Natural killer cell (primary cell): Measurements from ENCODE around the gene DOCK1. TPM values are rescaled to one million over a fixed set of nuclear protein-coding genes. Genes with fewer than 3 reads are reported as not detected.
"Not testable (repeated sequence)": the region's sequence is repeated elsewhere in the genome, so short reads cannot be mapped to it uniquely, and the experiment has no call there.

ENCODE experiments used
- ATAC-seq, 3 donors: fragments of 150-1000 bp in 2 of 3; fragments of 200-7000 bp in 1 of 3; cut with Tn5 transposase; 1 replicate in 1 of 3; 2 replicates in 2 of 3; pipeline ENCODE4 v1.10.0; 2021; ENCODE audit warnings: mild to moderate bottlenecking in 2 of 3, moderate library complexity in 2 of 3
- DNase-seq, 2 donors: peaks; one replicate each; pipeline versions ENCODE4 v3.0.0 to v3.0.0-alpha.2; 2013 to 2021; ENCODE audit warnings: mixed read lengths in 1 of 2
- H3K27ac ChIP-seq: one replicate; pipeline ENCODE4 v1.5.1; 2013; ENCODE audit warnings: mild to moderate bottlenecking, low read length
- H3K27me3 ChIP-seq: one replicate; pipeline ENCODE4 v1.6.1; 2013; ENCODE audit warnings: low read length; ENCODE audit not compliant: control insufficient read depth, insufficient read depth
- H3K36me3 ChIP-seq: one replicate; pipeline ENCODE4 v1.6.1; 2013; ENCODE audit warnings: low read length; ENCODE audit not compliant: control insufficient read depth, insufficient read depth
- H3K4me1 ChIP-seq: one replicate; pipeline ENCODE4 v1.6.1; 2013; ENCODE audit warnings: low read length; ENCODE audit not compliant: control insufficient read depth, insufficient read depth
- H3K4me3 ChIP-seq: one replicate; pipeline ENCODE4 v1.5.1; 2013; ENCODE audit warnings: low read length
- H3K9me3 ChIP-seq: one replicate; pipeline ENCODE4 v1.6.1; 2013; ENCODE audit warnings: low read length; ENCODE audit not compliant: control insufficient read depth, insufficient read depth
- H3K27ac Mint-ChIP-seq, 2 donors: one replicate each; pipeline ENCODE4 v1.8.0; 2022; ENCODE audit warnings: mild to moderate bottlenecking in 2 of 2, mixed read lengths in 2 of 2, moderate library complexity in 1 of 2
- H3K27me3 Mint-ChIP-seq, 2 donors: one replicate each; pipeline ENCODE4 v1.8.0; 2022; ENCODE audit warnings: low read depth in 2 of 2, mixed read lengths in 2 of 2
- H3K36me3 Mint-ChIP-seq: one replicate; pipeline ENCODE4 v1.8.0; 2022; ENCODE audit warnings: mixed read lengths
- H3K4me1 Mint-ChIP-seq, 2 donors: one replicate each; pipeline ENCODE4 v1.8.0; 2022; ENCODE audit warnings: mixed read lengths in 2 of 2
- H3K4me3 Mint-ChIP-seq: one replicate; pipeline ENCODE4 v1.8.0; 2022; ENCODE audit warnings: mild to moderate bottlenecking, moderate library complexity, mixed read lengths
- H3K9me3 Mint-ChIP-seq, 2 donors: one replicate each; pipeline ENCODE4 v1.8.0; 2022; ENCODE audit warnings: mixed read lengths in 2 of 2
- WGBS: methylation state at CpG from one replicate; pipeline ENCODE4 v1.1.7; 2013; ENCODE audit warnings: missing lambda C conversion rate; ENCODE audit not compliant: insufficient coverage; 5-methylcytosine and 5-hydroxymethylcytosine counted together
- intact Hi-C: fragments of 100-400 bp; cut with micrococcal nuclease; formaldehyde crosslinking; loops from one replicate; pipeline ENCODE4 v1.14.2; 2022
- total RNA-seq, 4 donors: library from RNA; stranded (reverse); fragments of 120-200 nt in 1 of 4; gene quantifications; one replicate each; pipeline versions ENCODE4 v1.2.3 to v1.2.4, GENCODE V29; 2013 to 2022
- TF ChIP-seq, protein P1 (sequence below): fragments of 200-600 bp; IDR thresholded peaks from one replicate; pipeline ENCODE4 v1.8.0; 2022; ENCODE audit warnings: antibody characterized with exemption

Gene DOCK1
- total RNA-seq, 3 donors from 2014 or later (not counting 1 experiment from before 2014, with no cell fraction given): 0.07 to 0.12 (median 0.08) TPM

DNA sequence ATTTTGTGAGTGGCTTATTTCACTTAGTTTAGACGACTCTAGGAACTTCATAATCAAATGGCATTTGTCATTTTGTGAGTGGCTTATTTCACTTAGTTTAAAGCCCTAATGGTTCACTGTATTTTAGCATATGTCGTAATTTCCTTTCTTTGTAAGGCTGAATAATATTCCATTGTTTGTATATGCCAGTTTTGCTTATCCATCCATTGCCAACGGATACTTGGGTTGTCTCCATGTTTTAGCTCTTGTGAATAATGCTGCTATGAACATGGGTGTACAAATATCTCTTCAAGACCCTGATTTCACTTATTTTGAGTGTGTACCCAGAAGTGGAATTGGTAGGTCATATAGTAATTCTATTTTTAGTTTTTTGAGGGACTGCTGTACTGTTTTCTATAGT lies 31.8 kb downstream of the DOCK1 start:
- ATAC-seq (no peak), DNase-seq (no peak)
- TF ChIP-seq, protein P1, sequence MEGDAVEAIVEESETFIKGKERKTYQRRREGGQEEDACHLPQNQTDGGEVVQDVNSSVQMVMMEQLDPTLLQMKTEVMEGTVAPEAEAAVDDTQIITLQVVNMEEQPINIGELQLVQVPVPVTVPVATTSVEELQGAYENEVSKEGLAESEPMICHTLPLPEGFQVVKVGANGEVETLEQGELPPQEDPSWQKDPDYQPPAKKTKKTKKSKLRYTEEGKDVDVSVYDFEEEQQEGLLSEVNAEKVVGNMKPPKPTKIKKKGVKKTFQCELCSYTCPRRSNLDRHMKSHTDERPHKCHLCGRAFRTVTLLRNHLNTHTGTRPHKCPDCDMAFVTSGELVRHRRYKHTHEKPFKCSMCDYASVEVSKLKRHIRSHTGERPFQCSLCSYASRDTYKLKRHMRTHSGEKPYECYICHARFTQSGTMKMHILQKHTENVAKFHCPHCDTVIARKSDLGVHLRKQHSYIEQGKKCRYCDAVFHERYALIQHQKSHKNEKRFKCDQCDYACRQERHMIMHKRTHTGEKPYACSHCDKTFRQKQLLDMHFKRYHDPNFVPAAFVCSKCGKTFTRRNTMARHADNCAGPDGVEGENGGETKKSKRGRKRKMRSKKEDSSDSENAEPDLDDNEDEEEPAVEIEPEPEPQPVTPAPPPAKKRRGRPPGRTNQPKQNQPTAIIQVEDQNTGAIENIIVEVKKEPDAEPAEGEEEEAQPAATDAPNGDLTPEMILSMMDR: no peak
- 69% methylated on average over 3 of the region's 3 CpGs for WGBS
- H3K4me3 ChIP-seq: no peak overlapping the region
- H3K36me3 ChIP-seq: no peaks in the 10 kb centered on the region
- H3K27ac ChIP-seq: no peak overlapping the region
- Mint-ChIP-seq H3K36me3 (no peaks in the 10 kb centered on the region), H3K27me3 (no peaks in the 10 kb centered on the region), H3K4me3 (no peak overlapping the region), H3K27ac (no peak overlapping the region), H3K4me1 (no peaks in the 10 kb centered on the region), H3K9me3 (no peaks in the 10 kb centered on the region)
- intact Hi-C loops: no loop called here
- H3K27me3 ChIP-seq: no peaks in the 10 kb centered on the region
- no peaks in the 10 kb centered on the region for H3K4me1 ChIP-seq
- no peaks in the 10 kb centered on the region for H3K9me3 ChIP-seq

DNA sequence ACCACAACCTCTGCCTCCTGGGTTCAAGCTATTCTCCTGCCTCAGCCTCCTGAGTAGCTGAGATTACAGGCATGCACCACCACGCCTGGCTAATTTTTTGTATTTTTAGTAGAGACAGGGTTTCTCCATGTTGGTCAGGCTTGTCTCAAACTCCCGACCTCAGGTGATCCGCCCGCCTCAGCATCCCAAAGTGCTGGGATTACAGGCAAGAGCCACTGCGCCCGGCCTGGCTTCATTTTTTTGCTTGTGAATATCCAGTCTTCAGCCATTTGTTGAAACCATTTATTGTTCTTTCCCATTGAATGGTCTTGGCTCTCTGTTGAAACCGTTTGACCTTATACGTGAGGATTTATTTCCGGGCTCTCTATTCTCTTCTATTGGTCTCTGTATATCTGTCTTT lies 32.9 kb downstream of the DOCK1 start:
- 95% methylated on average over 9 of the region's 9 CpGs for WGBS
- H3K27me3 ChIP-seq, H3K9me3 Mint-ChIP-seq, H3K4me3 ChIP-seq, H3K36me3 ChIP-seq, H3K27ac Mint-ChIP-seq, H3K9me3 ChIP-seq, H3K4me1 ChIP-seq, DNase-seq, H3K36me3 Mint-ChIP-seq, ATAC-seq, H3K27ac ChIP-seq, H3K4me3 Mint-ChIP-seq, intact Hi-C loops, H3K4me1 Mint-ChIP-seq, H3K27me3 Mint-ChIP-seq: not testable (repeated sequence)

DNA sequence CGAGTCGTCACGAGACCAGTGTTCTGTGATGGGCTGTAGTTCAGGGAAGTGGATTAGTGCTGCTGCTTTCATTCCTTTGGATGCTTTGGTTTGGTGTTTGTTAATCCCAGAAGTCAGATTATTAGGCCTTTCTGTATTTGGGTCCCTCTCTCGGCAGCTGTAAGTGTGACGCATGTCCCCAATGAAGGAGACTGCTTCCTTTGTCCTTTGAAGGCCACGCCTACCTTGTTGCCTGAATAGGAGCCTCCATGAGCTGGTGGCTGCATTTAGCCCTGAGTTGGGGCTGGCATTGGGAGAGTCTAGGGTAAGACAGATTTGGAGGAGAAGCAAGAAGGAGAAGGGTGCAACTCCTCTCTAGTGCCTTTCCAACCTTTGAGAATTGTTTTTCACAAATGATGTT lies 34.5 kb downstream of the DOCK1 start:
- 97% methylated on average over 6 of the region's 6 CpGs for WGBS
- Histone ChIP-seq H3K4me3 (no peak overlapping the region), H3K4me1 (no peaks in the 10 kb centered on the region), H3K27ac (no peak overlapping the region), H3K27me3 (no peaks in the 10 kb centered on the region), H3K36me3 (no peaks in the 10 kb centered on the region), H3K9me3 (no peaks in the 10 kb centered on the region)
- Mint-ChIP-seq H3K9me3 (no peaks in the 10 kb centered on the region), H3K36me3 (no peaks in the 10 kb centered on the region), H3K4me1 (no peaks in the 10 kb centered on the region), H3K27ac (no peak overlapping the region), H3K4me3 (no peak overlapping the region), H3K27me3 (peaks cover 0 to 2% of the 10 kb centered on the region in 2 donors)
- intact Hi-C loops: no loop called here
- TF ChIP-seq, protein P1: no peak
- no peak for DNase-seq
- no peak for ATAC-seq

DNA sequence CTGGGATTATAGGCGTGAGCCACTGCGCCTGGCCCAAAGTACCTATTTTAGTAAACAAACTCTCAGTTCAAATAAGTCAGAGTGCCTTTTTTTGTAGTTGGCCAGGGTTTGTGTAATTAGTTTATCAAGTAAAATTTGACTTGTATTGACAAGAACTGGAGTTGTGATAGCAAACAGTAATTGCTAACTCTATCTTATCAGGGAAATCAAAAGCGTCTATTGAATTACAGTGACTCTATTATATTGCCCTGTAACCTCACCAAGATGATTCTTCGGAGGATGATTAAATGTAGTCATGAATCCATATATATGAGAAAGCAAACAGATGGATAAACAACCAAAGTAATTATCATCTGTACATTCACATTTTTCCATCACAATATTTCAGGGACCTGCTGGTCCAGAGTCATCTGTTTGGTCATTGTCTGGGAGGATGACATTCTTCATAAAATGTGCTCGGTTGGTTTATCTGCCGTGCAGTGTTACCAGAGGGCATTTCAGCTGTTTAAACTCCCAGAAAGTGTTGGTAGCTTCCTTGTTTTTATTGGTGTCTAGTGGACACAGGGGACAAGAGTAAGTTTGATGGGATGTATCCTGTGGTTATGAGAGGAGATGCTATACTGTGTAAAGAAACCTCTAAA lies 35.6 kb downstream of the DOCK1 start:
- Mint-ChIP-seq H3K9me3 (no peaks in the 10 kb centered on the region), H3K4me1 (no peaks in the 10 kb centered on the region), H3K36me3 (no peaks in the 10 kb centered on the region), H3K27ac (no peak overlapping the region), H3K4me3 (no peak overlapping the region), H3K27me3 (peaks cover 0 to 2% of the 10 kb centered on the region in 2 donors)
- TF ChIP-seq, protein P1: no peak
- no peaks in the 10 kb centered on the region for H3K27me3 ChIP-seq
- H3K36me3 ChIP-seq: no peaks in the 10 kb centered on the region
- no peak for ATAC-seq
- H3K27ac ChIP-seq: no peak overlapping the region
- no peak overlapping the region for H3K4me3 ChIP-seq
- H3K9me3 ChIP-seq: no peaks in the 10 kb centered on the region
- no peak for DNase-seq
- WGBS: 75% methylated on average over 4 of the region's 6 CpGs
- intact Hi-C loops: no loop called here
- H3K4me1 ChIP-seq: no peaks in the 10 kb centered on the region
